Measurements from ENCODE around the gene PAQR5.

GRCh38 chr15:69351884-69352283 is 53.2 kb downstream of the PAQR5 start:
- TF ChIP-seq CTCF (IDR thresholded peaks at IDR 0.05; ENCODE audit: low read depth, low read length, missing input control), result no peak
- no peak for TF ChIP-seq HNF4G (IDR thresholded peaks at IDR 0.05)

All from liver (tissue), 3 donors.